Measurements from ENCODE around the gene BTRC.

BTRC gene

GRCh38 chr10:101569622-101570427 lies 215.9 kb downstream of the BTRC start:
- peak; percentile 80 to 83 for DNase-seq

GRCh38 chr10:101570428-101571270 lies 216.7 kb downstream of the BTRC start:
- no peak for DNase-seq

GRCh38 chr10:101571271-101571925 lies 217.4 kb downstream of the BTRC start:
- no peak for DNase-seq

- DNase-seq: no peak
These were observed 218.2 kb downstream of the BTRC start for GRCh38 chr10:101572126-101572525.

- DNase-seq: no peak
These were observed 218.8 kb downstream of the BTRC start for GRCh38 chr10:101572785-101573184.

- no peak for DNase-seq
These were observed 220.2 kb downstream of the BTRC start for GRCh38 chr10:101573885-101574753.

- DNase-seq: no peak
These were observed 221.1 kb downstream of the BTRC start for GRCh38 chr10:101575091-101575490.

GRCh38 chr10:101575580-101576210 lies 221.7 kb downstream of the BTRC start:
- no peak for DNase-seq

- DNase-seq: no peak
These were observed 222.4 kb downstream of the BTRC start for GRCh38 chr10:101576211-101576863.

- DNase-seq: no peak
These were observed 223.3 kb downstream of the BTRC start for GRCh38 chr10:101577121-101577871.

- DNase-seq: no peak
These were observed 224.2 kb downstream of the BTRC start for GRCh38 chr10:101578192-101578591.

GRCh38 chr10:101578803-101579515 lies 225.0 kb downstream of the BTRC start:
- DNase-seq: no peak

GRCh38 chr10:101579516-101579870 lies 225.5 kb downstream of the BTRC start:
- DNase-seq: no peak

- no peak for DNase-seq
These were observed 226.8 kb downstream of the BTRC start for GRCh38 chr10:101580486-101581399.

GRCh38 chr10:101585841-101586240 lies 231.9 kb downstream of the BTRC start:
- DNase-seq: no peak

GRCh38 chr10:101587725-101588653 lies 234.0 kb downstream of the BTRC start, which contains the start of the genes DPCD and POLL:
Gene DPCD, plus strand, starts transcription at chr10:101588321. Its CDS starts 16 bp downstream, at chr10:101588337.
Gene POLL, minus strand, starts transcription at chr10:101588257. Its CDS starts 897 bp downstream, at chr10:101587360.
- DNase-seq: peak; percentile 96 to 97

GRCh38 chr10:101588879-101589278 lies 234.9 kb downstream of the BTRC start:
- no peak for DNase-seq
